Upper lobe of right lung (tissue), 1 donor: Measurements from ENCODE around the gene TTBK2. TPM values are rescaled to one million over a fixed set of nuclear protein-coding genes. Genes with fewer than 3 reads are reported as not detected.
"Not testable (repeated sequence)": the region's sequence is repeated elsewhere in the genome, so short reads cannot be mapped to it uniquely, and the experiment has no call there.

Experiments
- ATAC-seq: fragments of 200-7000 bp; cut with Tn5 transposase; one replicate; pipeline ENCODE4 v1.9.1; 2020; ENCODE audit warnings: mild to moderate bottlenecking, moderate library complexity
- DNase-seq: peaks from one replicate; pipeline ENCODE4 v3.0.0-alpha.2; 2020
- H3K27ac ChIP-seq: fragments of 200-600 bp; one replicate; pipeline ENCODE4 v1.8.0; 2022
- H3K27me3 ChIP-seq: fragments of 200-600 bp; one replicate; pipeline ENCODE4 v1.8.0; 2022; ENCODE audit warnings: mild to moderate bottlenecking
- H3K36me3 ChIP-seq: fragments of 200-600 bp; one replicate; pipeline ENCODE4 v1.8.0; 2022
- H3K4me1 ChIP-seq: fragments of 200-600 bp; one replicate; pipeline ENCODE4 v1.8.0; 2022
- H3K4me3 ChIP-seq: fragments of 200-600 bp; one replicate; pipeline ENCODE4 v1.8.0; 2022; ENCODE audit warnings: mild to moderate bottlenecking
- H3K9me3 ChIP-seq: fragments of 200-600 bp; one replicate; pipeline ENCODE4 v1.8.0; 2022
- intact Hi-C: fragments of 100-400 bp; cut with DNase I; formaldehyde crosslinking; loops from one replicate; pipeline ENCODE4 v1.11.0; 2022
- long read RNA-seq: library from polyadenylated mRNA; unstranded; transcript quantifications from one replicate; pipeline ENCODE4 v2.0.0, GENCODE V29; 2021
- total RNA-seq: library from RNA; stranded (reverse); fragmentation: NEBNext Ultra II Directional; extraction: Animal tissue kit (Norgen Biotek cat#: 25700); gene quantifications from one replicate; pipeline ENCODE4 v1.2.1, GENCODE V29; 2021
- TF ChIP-seq, protein P1 (sequence below): fragments of 200-600 bp; IDR thresholded peaks from one replicate; pipeline ENCODE4 v1.8.0; 2022; ENCODE audit warnings: antibody characterized with exemption
- donor health status: DM: no; HTN: yes; CAD: no; lungs with severe emphysema.

The TTBK2 gene
- total RNA-seq = 19.1 TPM
- long read RNA-seq, partial matches to known transcripts = 0 of 7 reads
- long read RNA-seq, other reads (novel, unspliced or antisense) = 7 of 7 reads

- intact Hi-C loops = loop anchor here (10.0 kb wide), 1 partner anchor 216 kb away; no protein-coding TSS in a partner anchor
Measured at GRCh38 chr15:42920519-42921341, at the start of gene TTBK2. Gene TTBK2 (minus strand): TSS chr15:42920778. CDS start chr15:42878617, 42,161 bp downstream.

GRCh38 chr15:42964476-42964875 lies 43.9 kb upstream of the TTBK2 start:
- ATAC-seq (no peak), DNase-seq (no peak)
- Histone ChIP-seq H3K4me1 (no peaks in the 10 kb centered on the region), H3K9me3 (no peaks in the 10 kb centered on the region), H3K27ac (no peak overlapping the region), H3K4me3 (no peak overlapping the region), H3K27me3 (no peaks in the 10 kb centered on the region), H3K36me3 (peaks cover 89% of the 10 kb centered on the region)
- TF ChIP-seq, protein P1, sequence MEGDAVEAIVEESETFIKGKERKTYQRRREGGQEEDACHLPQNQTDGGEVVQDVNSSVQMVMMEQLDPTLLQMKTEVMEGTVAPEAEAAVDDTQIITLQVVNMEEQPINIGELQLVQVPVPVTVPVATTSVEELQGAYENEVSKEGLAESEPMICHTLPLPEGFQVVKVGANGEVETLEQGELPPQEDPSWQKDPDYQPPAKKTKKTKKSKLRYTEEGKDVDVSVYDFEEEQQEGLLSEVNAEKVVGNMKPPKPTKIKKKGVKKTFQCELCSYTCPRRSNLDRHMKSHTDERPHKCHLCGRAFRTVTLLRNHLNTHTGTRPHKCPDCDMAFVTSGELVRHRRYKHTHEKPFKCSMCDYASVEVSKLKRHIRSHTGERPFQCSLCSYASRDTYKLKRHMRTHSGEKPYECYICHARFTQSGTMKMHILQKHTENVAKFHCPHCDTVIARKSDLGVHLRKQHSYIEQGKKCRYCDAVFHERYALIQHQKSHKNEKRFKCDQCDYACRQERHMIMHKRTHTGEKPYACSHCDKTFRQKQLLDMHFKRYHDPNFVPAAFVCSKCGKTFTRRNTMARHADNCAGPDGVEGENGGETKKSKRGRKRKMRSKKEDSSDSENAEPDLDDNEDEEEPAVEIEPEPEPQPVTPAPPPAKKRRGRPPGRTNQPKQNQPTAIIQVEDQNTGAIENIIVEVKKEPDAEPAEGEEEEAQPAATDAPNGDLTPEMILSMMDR = no peak
- intact Hi-C loops = no loop called here

More at GRCh38 chr15:42920519-42921341, at the start of gene TTBK2:
- no peaks in the 10 kb centered on the region for H3K36me3 ChIP-seq
- peak; percentile 99 for DNase-seq
- peaks cover 11% of the 10 kb centered on the region for H3K4me1 ChIP-seq
- no peaks in the 10 kb centered on the region for H3K9me3 ChIP-seq
- TF ChIP-seq, protein P1 = peak; percentile 37
- H3K27me3 ChIP-seq = no peaks in the 10 kb centered on the region
- peak within 1 kb of the TSS; percentile 95 for H3K4me3 ChIP-seq
- H3K27ac ChIP-seq = peak within 1 kb of the TSS; percentile 81
- ATAC-seq = peak; percentile 99

GRCh38 chr15:42955518-42955917 lies 34.9 kb upstream of the TTBK2 start:
- H3K27me3 ChIP-seq = no peaks in the 10 kb centered on the region
- no peaks in the 10 kb centered on the region for H3K9me3 ChIP-seq
- ATAC-seq = no peak
- no peak overlapping the region for H3K4me3 ChIP-seq
- H3K4me1 ChIP-seq = no peaks in the 10 kb centered on the region
- no peak for DNase-seq
- intact Hi-C loops = no loop called here
- H3K27ac ChIP-seq = no peak overlapping the region
- peaks cover 87% of the 10 kb centered on the region for H3K36me3 ChIP-seq
- TF ChIP-seq, protein P1 = no peak

- intact Hi-C loops = no loop called here
- no peak for ATAC-seq
Measured at GRCh38 chr15:42954291-42954690, 33.7 kb upstream of the TTBK2 start.

GRCh38 chr15:42948898-42949297 lies 28.3 kb upstream of the TTBK2 start:
- H3K9me3 ChIP-seq, H3K4me1 ChIP-seq, H3K4me3 ChIP-seq, H3K27me3 ChIP-seq, ATAC-seq, H3K27ac ChIP-seq, DNase-seq, intact Hi-C loops: not testable (repeated sequence)
- H3K36me3 ChIP-seq = peaks cover 79% of the 10 kb centered on the region

More at GRCh38 chr15:42954291-42954690, 33.7 kb upstream of the TTBK2 start:
- TF ChIP-seq, protein P1 = no peak
- no peaks in the 10 kb centered on the region for H3K4me1 ChIP-seq
- H3K36me3 ChIP-seq = peaks cover 89% of the 10 kb centered on the region
- no peaks in the 10 kb centered on the region for H3K27me3 ChIP-seq
- no peak overlapping the region for H3K27ac ChIP-seq
- H3K9me3 ChIP-seq = no peaks in the 10 kb centered on the region
- no peak for DNase-seq
- no peak overlapping the region for H3K4me3 ChIP-seq

DNA sequence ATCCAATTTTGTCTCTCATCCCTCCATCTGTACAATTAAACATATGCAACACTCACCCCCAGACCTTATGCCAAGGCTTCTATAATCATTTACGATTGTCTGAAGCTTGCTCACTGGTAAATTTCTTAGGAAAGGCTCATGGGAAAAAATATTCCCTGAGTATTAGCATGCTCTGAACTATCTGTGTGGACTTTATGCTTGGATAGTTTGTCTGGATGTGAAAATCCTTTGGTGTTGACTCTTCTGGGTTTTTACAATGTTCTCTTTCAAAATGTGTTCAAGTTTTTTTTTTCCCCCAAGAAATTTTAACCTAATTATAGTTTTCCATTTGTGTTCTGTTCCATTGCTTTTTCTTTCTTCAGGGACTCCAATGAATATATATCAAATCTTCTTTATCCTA lies 19.9 kb upstream of the TTBK2 start:
- intact Hi-C loops = no loop called here
- TF ChIP-seq, protein P1 = no peak

More for the DNA sequence above, 19.9 kb upstream of the TTBK2 start:
- H3K4me1 ChIP-seq = no peaks in the 10 kb centered on the region
- H3K27ac ChIP-seq = no peak overlapping the region
- H3K27me3 ChIP-seq = no peaks in the 10 kb centered on the region
- peaks cover 23% of the 10 kb centered on the region for H3K36me3 ChIP-seq
- H3K9me3 ChIP-seq = no peaks in the 10 kb centered on the region
- ATAC-seq (no peak), DNase-seq (no peak)
- H3K4me3 ChIP-seq = no peak overlapping the region
